ENCODE measurements around the gene SLC25A21.

SLC25A21 gene

GRCh38 chr14:36683083-36683724, 489.2 kb downstream of the SLC25A21 start:
- peak; percentile 73 for DNase-seq

DNA sequence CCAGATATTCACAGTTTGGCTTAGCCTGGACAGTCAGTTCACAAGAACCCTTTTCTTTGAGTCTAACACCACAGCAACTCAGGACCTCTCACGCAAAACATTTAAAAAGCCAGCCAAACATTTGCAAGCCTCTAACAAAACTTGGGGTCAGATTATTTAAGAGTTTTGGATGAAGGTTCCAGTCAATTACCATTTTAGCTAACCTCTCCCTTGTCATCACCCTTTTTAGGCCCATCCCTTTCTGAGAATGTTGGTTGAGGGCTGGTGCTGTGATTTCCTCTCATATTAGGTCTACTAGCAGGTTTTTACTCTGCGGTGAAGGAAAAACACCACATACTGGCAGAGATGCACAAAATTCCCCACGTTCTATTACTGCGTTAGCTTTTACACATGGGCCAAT, 490.1 kb downstream of the SLC25A21 start:
- DNase-seq, result no peak

- no peak for DNase-seq
Observed at GRCh38 chr14:36676236-36676635, 496.2 kb downstream of the SLC25A21 start.

DNA sequence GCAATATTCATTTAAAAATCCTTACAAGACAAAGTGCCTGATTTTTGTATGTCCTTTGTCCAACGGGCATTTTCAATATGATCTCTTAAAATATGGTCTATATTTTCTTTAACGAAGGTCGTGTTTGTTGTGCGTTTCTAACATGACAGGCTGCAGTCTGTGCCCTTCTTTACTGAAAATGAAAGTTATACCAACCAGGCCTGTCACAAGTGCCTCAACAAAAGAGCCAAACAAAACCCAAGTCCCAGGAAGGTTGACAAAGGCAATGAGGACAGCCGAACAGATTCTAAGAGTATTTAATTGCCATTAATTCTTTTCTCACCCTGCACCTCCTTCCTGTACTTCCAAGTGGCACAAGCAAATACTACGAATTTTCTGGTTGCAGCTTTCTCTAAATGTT, 496.8 kb downstream of the SLC25A21 start:
- no peak for DNase-seq

GRCh38 chr14:36674659-36675058, 497.7 kb downstream of the SLC25A21 start:
- DNase-seq, result no peak

GRCh38 chr14:36672095-36672494, 500.3 kb downstream of the SLC25A21 start:
- DNase-seq, result no peak

DNA sequence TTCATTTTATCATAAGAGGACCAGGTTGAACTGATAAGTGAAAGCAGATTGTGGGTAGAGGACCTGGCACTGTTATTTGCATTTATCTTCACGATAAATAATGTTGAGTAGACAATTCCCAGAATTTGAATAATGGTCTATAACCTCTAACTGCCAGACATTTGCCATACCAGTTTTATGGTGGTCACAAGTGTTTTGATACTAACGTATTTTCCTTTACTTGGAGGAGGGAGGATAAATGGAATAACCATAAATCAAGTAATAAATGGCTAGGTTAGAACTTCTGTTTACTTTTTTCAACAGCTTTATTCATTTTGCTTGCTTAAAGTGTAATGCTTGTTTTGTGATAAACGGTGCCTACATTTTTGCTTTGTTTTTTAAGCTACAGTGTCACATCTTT, 501.3 kb downstream of the SLC25A21 start:
- DNase-seq, result no peak

DNA sequence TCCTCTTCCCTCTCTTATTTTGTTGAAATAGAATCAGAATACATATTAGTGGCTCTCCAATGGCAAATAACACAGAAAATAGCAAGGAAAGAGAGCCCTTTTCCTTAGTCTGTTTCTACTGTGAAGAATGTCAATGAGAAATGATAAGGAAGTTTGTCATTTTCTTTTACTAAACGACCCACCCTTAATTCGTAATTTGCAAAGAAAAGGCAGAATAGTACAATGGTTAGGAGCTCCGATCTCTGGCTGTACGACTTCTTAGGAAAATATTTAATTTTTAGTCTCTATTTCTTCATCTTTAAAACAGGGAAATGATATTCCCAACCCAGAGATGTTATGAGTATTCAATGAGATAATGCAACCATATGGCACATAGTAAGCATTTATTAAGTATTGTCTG, 504.7 kb downstream of the SLC25A21 start:
- DNase-seq, result no peak

GRCh38 chr14:36666416-36667206, 505.8 kb downstream of the SLC25A21 start:
- no peak for DNase-seq

- DNase-seq, result no peak
Observed at GRCh38 chr14:36665887-36666415, 506.5 kb downstream of the SLC25A21 start.

- DNase-seq, result no peak
Observed at GRCh38 chr14:36664322-36665193, 507.8 kb downstream of the SLC25A21 start.

- peak; percentile 24 for DNase-seq
Observed at GRCh38 chr14:36663404-36664321, 508.7 kb downstream of the SLC25A21 start.

DNA sequence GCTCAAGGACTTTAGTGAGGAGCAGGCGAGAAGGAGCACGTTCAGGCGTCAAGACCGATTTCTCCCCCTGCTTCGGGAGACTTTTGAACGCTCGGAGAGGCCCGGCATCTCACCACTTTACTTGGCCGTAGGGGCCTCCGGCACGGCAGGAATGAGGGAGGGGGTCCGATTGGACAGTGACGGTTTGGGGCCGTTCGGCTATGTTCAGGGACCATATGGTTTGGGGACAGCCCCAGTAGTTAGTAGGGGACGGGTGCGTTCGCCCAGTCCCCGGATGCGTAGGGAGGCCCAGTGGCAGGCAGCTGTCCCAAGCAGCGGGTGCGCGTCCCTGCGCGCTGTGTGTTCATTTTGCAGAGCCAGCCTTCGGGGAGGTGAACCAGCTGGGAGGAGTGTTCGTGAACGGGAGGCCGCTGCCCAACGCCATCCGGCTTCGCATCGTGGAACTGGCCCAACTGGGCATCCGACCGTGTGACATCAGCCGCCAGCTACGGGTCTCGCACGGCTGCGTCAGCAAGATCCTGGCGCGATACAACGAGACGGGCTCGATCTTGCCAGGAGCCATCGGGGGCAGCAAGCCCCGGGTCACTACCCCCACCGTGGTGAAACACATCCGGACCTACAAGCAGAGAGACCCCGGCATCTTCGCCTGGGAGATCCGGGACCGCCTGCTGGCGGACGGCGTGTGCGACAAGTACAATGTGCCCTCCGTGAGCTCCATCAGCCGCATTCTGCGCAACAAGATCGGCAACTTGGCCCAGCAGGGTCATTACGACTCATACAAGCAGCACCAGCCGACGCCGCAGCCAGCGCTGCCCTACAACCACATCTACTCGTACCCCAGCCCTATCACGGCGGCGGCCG, 509.6 kb downstream of the SLC25A21 start:
- peak; percentile 63 for DNase-seq

DNA sequence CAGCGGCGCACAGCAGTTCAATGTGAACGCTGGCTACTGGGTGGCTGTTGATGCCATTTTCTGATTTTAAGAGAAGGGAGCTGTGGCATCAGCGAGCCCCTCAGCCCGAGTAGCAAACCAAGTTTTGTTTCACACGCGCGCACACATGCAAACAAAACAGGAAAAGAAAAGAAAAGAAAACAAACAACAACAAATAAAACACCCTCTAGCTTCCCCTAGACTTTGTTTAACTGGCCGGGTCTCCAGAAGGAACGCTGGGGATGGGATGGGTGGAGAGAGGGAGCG, 510.2 kb downstream of the SLC25A21 start:
- no peak for DNase-seq

DNA sequence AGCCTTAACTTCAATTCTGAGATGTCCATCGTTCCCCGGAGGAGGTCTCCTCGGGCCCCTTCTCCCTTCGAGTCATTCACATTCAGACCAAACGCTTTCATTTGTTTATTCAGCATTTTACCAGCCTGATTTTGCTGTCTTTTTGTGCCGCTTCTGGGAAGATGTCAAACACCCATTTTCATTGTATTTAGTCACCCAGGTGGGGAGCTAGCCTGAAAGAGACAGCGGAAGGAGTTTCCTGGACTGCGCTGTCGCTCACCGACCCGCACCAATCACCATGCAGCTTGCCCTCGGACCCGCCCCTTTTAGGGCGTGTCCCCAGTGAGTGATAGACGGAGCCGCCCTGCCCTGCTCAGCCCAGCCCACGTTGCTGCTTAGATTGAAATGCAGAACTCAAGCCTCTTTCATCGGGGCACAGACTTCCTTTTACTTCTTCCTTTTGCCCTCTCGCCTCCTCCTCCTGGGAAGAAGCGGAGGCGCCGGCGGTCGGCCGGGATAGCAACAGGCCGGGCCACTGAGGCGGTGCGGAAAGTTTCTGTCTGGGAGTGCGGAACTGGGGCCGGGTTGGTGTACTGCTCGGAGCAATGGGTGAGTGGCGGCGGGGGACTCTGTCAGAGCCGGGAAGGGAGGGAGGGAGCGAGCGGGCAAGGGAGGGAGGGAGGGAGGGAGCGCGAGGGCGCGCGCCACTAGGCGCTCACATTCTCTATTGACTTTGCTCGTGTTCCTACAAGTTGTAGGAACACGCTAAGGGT, 510.7 kb downstream of the SLC25A21 start, which contains the start of gene PAX9:
Gene PAX9, plus strand, starts transcription at position 355 of the 752 bp plus-strand sequence. Its CDS starts 230 bp downstream, at position 585.
- peak; percentile 98 for DNase-seq

- no peak for DNase-seq
Observed at GRCh38 chr14:36660736-36661505, 511.5 kb downstream of the SLC25A21 start.

GRCh38 chr14:36659822-36660735, 512.3 kb downstream of the SLC25A21 start:
- no peak for DNase-seq

- no peak for DNase-seq
Observed at GRCh38 chr14:36659010-36659821, 513.2 kb downstream of the SLC25A21 start.
